Measurements from ENCODE around the gene SNX20.

The SNX20 gene

DNA sequence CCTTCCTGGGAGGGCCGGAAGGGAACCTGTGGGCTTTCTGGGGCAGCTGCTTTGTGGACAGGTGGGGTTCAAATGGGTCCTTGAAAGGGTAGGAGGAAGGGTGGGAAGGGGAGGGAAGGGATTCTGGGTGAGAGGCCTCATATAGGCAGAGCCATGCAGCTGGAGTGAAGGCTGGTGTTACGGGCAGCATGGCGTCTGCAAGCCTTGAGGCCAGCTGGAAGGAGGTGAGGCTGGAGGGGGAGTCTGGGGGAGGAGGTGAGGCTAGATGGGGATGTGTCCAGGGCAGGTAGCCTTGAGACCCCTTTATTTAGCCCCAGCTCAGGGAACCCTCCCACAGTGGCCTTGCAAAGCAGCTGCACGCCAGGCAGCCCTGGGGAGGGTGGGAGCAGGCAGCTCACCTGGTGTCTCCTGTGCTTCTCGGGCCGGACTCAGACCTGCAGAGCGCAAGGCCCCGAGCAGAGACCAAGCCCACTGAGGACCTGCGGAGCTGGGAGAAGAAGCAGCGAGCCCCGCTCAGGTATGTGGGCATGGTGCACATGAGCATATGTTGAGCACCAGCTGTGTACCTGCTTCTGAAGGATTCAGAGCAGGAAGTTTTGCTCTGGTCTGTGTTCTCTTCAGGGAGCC is 50.6 kb downstream of the SNX20 start:
- H3K4me3 ChIP-seq (ENCODE audit: low read depth, low read length) = no peak overlapping the region
- H3K9ac ChIP-seq (ENCODE audit: low read length) = no peak overlapping the region
- no peaks in the 10 kb centered on the region for H3K27me3 ChIP-seq (ENCODE audit: control insufficient read depth, insufficient read depth, low read length)
- H3K9me3 ChIP-seq (ENCODE audit: control insufficient read depth, insufficient read depth, low read depth, low read length) = no peaks in the 10 kb centered on the region
- H3K4me1 ChIP-seq (ENCODE audit: control insufficient read depth, insufficient read depth, low read length) = no peaks in the 10 kb centered on the region
- no peak overlapping the region for H3K27ac ChIP-seq (ENCODE audit: low read depth, low read length)
- peaks cover 24% of the 10 kb centered on the region; the same call in 1 of the 2 replicates for H3K36me3 ChIP-seq (ENCODE audit: control insufficient read depth, insufficient read depth, low read length)

DNA sequence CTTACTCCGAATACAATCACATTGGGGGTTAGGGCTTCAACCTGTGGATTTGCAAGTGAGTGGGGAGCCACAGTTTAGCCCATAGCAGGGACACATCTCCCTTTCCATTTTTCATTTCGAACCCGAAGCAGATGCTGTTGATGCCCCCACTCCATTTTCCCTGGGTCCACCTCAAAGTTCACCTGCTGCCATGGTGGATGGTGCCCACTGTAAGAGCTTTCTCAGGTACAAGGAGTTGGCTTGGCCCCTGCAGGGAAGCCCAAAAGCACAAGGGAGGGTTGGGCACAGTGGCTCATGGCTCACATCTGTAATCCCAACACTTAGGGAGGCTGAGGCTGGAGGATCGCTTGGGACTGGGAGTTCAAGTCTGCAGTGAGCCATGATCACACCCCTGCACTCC is 51.8 kb downstream of the SNX20 start:
- H3K9me3 ChIP-seq (ENCODE audit: control insufficient read depth, insufficient read depth, low read depth, low read length) = no peaks in the 10 kb centered on the region

DNA sequence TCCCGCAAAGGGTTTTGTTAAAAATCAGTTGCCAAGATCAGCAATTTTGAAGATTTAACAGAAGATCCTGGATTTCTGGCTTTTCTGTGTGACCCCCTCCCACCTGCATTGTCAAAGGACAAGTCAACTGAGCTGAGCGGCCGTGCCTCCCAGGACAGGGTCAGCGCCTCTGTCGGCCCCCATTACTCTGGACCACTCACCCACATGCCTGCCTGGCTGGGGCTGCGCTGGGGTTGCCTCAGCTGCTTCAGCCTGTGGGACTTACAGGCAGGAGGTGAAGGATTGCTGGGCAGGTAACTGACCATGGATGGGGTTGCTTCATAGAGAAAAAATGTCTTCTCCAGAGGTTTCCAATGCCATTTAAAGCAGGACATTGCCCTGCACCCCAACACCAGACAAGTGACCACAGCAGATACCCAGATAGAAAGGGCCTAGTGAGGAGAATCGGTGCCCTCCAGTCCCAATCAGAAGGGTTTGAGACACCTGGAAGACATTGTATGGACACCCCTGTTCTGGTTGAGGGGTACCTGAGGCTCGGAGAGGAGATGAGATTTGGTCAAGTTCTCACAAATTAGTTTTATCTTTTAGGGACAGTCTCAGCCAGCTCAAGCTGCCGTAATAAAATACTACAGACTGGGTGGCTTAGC is 52.8 kb downstream of the SNX20 start:
- Histone ChIP-seq H3K27ac (ENCODE audit: low read depth, low read length) (no peak overlapping the region), H3K36me3 (ENCODE audit: control insufficient read depth, insufficient read depth, low read length) (peaks cover 23% of the 10 kb centered on the region; the same call in 1 of the 2 replicates)

More for the DNA sequence above, 51.8 kb downstream of the SNX20 start:
- Histone ChIP-seq H3K36me3 (ENCODE audit: control insufficient read depth, insufficient read depth, low read length) (peaks cover 26% of the 10 kb centered on the region; the same call in 1 of the 2 replicates), H3K27me3 (ENCODE audit: control insufficient read depth, insufficient read depth, low read length) (no peaks in the 10 kb centered on the region), H3K9ac (ENCODE audit: low read length) (no peak overlapping the region), H3K27ac (ENCODE audit: low read depth, low read length) (no peak overlapping the region), H3K4me1 (ENCODE audit: control insufficient read depth, insufficient read depth, low read length) (no peaks in the 10 kb centered on the region), H3K4me3 (ENCODE audit: low read depth, low read length) (no peak overlapping the region)

DNA sequence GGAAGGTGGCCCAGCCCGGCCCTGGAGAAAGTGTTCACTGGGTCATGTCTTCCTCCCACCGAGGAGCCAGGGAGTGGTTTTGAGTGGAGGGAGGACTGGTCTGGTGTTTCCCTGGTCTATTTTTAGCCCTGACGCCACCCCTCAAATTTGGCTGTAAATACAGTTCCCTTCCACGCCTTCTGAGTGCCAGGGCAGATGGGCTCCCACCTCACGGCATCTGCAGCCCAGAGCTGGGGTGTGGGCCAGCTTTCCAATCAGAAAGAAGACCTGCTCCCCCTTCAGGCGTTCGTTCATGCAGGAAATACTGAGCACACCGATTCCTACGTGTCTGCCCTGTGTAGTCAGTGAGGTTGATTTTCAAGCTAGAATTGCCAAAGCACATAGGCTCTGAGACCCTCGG is 53.7 kb downstream of the SNX20 start:
- Histone ChIP-seq H3K4me1 (ENCODE audit: control insufficient read depth, insufficient read depth, low read length) (no peaks in the 10 kb centered on the region), H3K9me3 (ENCODE audit: control insufficient read depth, insufficient read depth, low read depth, low read length) (no peaks in the 10 kb centered on the region), H3K27ac (ENCODE audit: low read depth, low read length) (no peak overlapping the region), H3K27me3 (ENCODE audit: control insufficient read depth, insufficient read depth, low read length) (no peaks in the 10 kb centered on the region), H3K36me3 (ENCODE audit: control insufficient read depth, insufficient read depth, low read length) (peaks cover 23% of the 10 kb centered on the region; the same call in 1 of the 2 replicates), H3K4me3 (ENCODE audit: low read depth, low read length) (no peak overlapping the region), H3K9ac (ENCODE audit: low read length) (no peak overlapping the region)

More for the DNA sequence above, 52.8 kb downstream of the SNX20 start:
- no peak overlapping the region for H3K9ac ChIP-seq (ENCODE audit: low read length)
- H3K4me3 ChIP-seq (ENCODE audit: low read depth, low read length) = no peak overlapping the region
- H3K4me1 ChIP-seq (ENCODE audit: control insufficient read depth, insufficient read depth, low read length) = no peaks in the 10 kb centered on the region
- H3K27me3 ChIP-seq (ENCODE audit: control insufficient read depth, insufficient read depth, low read length) = no peaks in the 10 kb centered on the region
- no peaks in the 10 kb centered on the region for H3K9me3 ChIP-seq (ENCODE audit: control insufficient read depth, insufficient read depth, low read depth, low read length)

DNA sequence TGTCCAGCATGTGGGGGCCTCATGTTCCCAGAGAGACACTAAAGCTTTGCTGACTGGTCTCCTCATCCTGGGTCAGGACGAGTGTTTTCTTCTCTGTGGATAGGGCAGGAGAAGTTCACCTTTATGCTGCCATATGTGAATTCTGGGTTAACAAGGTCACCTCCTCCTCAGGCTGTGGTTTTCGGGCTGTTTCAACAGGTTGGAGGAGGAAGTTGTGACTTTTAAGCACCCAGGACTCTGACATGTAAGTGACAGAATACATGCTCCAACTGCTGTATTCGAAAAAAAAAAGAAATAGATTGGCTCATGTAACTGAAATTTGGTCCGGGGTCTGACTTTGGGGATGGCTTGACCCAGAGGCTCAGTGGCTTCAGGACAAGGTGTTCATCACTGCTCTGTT is 54.2 kb downstream of the SNX20 start:
- no peaks in the 10 kb centered on the region for H3K9me3 ChIP-seq (ENCODE audit: control insufficient read depth, insufficient read depth, low read depth, low read length)
- no peaks in the 10 kb centered on the region for H3K27me3 ChIP-seq (ENCODE audit: control insufficient read depth, insufficient read depth, low read length)
- H3K4me3 ChIP-seq (ENCODE audit: low read depth, low read length) = no peak overlapping the region
- no peak overlapping the region for H3K9ac ChIP-seq (ENCODE audit: low read length)
- peaks cover 22% of the 10 kb centered on the region; the same call in 1 of the 2 replicates for H3K36me3 ChIP-seq (ENCODE audit: control insufficient read depth, insufficient read depth, low read length)
- no peaks in the 10 kb centered on the region for H3K4me1 ChIP-seq (ENCODE audit: control insufficient read depth, insufficient read depth, low read length)
- H3K27ac ChIP-seq (ENCODE audit: low read depth, low read length) = no peak overlapping the region

DNA sequence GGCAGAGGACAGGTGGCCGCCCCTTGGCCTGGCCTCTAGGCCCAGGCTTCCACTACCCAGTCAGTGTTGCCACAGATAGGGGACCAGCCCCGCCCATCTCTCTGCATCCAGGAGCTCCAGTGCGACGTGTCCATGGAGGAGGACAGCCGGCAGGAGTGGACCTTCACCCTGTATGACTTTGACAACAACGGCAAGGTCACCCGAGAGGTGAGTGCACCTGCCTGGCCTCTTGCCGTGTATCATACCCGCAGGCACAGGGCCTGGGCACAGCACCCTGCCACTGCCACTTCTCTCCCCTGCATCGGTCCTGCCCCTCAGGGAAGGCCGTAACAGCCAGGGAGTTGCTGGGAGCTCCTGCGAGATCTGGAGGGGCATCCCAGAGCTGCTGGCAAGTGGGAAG is 55.7 kb downstream of the SNX20 start:
- Histone ChIP-seq H3K4me3 (ENCODE audit: low read depth, low read length) (no peak overlapping the region), H3K27ac (ENCODE audit: low read depth, low read length) (no peak overlapping the region), H3K4me1 (ENCODE audit: control insufficient read depth, insufficient read depth, low read length) (no peaks in the 10 kb centered on the region), H3K27me3 (ENCODE audit: control insufficient read depth, insufficient read depth, low read length) (no peaks in the 10 kb centered on the region), H3K36me3 (ENCODE audit: control insufficient read depth, insufficient read depth, low read length) (peaks cover 17% of the 10 kb centered on the region; the same call in 1 of the 2 replicates), H3K9me3 (ENCODE audit: control insufficient read depth, insufficient read depth, low read depth, low read length) (no peaks in the 10 kb centered on the region), H3K9ac (ENCODE audit: low read length) (no peak overlapping the region)

DNA sequence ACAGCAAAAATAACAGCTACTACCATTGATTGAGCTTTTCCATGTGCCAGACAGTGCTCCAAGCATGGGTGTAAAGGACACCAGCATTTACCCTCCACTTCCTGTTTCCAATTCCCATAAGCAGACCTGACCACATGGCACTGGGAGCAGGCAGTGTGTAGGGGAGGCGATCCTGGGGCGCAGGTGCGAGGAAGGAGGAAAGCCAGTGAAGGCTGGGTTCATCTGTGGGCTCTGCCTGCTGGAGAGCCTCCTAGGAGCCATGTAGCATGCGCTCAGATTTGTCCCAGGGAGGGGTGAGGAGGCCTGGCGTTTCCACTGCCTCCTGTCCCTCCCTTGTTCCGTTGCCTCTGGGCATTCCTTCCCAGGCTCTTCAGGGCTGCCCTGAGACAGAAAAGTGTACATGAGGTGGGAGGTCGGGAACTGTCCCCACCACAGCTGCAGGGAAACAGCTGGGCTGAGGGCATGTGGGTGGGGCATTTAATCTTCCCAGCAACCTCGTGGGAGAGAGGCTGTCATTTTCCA is 56.6 kb downstream of the SNX20 start:
- peaks cover 12% of the 10 kb centered on the region; the same call in 1 of the 2 replicates for H3K36me3 ChIP-seq (ENCODE audit: control insufficient read depth, insufficient read depth, low read length)
- no peaks in the 10 kb centered on the region for H3K9me3 ChIP-seq (ENCODE audit: control insufficient read depth, insufficient read depth, low read depth, low read length)
- no peak overlapping the region for H3K9ac ChIP-seq (ENCODE audit: low read length)
- no peaks in the 10 kb centered on the region for H3K27me3 ChIP-seq (ENCODE audit: control insufficient read depth, insufficient read depth, low read length)
- H3K4me3 ChIP-seq (ENCODE audit: low read depth, low read length) = no peak overlapping the region
- H3K4me1 ChIP-seq (ENCODE audit: control insufficient read depth, insufficient read depth, low read length) = no peaks in the 10 kb centered on the region
- no peak overlapping the region for H3K27ac ChIP-seq (ENCODE audit: low read depth, low read length)

DNA sequence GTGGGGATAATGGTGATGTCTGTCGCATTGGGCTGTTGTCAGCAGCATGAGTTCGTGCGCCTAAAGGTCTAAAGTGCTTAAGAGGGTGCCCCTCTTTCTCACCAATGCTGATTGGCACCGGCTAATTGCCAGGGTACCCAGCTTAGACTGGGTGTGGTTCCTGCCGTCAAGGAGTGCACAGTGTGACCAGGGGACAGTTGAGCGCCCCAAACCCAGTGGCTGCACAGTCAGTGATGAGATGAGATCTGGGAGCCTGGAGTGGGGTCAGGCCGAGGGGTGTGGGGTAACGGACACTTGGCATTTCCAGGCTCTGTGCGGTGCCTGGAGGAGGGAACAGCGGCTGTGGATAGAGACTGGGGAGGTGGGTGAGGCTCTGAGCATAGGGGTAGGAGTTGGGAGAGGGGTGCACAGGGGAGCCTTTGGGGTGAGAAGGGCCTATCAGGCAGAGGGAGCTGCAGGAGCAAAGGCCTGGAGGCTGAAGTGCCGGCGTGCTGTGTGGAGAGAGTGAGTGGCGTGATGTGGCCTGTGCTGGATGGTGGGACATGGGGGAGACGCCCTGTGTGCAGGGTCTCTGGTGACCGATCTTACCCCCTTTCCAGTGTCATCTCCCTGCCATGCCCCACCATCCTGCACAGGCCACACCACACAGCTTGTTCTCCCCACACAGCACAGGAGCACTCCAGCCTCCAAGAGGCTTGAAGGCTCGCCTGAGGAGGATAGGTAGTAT is 58.3 kb downstream of the SNX20 start:
- H3K27ac ChIP-seq (ENCODE audit: low read depth, low read length) = no peak overlapping the region
- H3K4me3 ChIP-seq (ENCODE audit: low read depth, low read length) = no peak overlapping the region
- no peaks in the 10 kb centered on the region for H3K9me3 ChIP-seq (ENCODE audit: control insufficient read depth, insufficient read depth, low read depth, low read length)
- H3K36me3 ChIP-seq (ENCODE audit: control insufficient read depth, insufficient read depth, low read length) = peaks cover 12% of the 10 kb centered on the region; the same call in 1 of the 2 replicates
- no peak overlapping the region for H3K9ac ChIP-seq (ENCODE audit: low read length)
- H3K4me1 ChIP-seq (ENCODE audit: control insufficient read depth, insufficient read depth, low read length) = no peaks in the 10 kb centered on the region
- H3K27me3 ChIP-seq (ENCODE audit: control insufficient read depth, insufficient read depth, low read length) = no peaks in the 10 kb centered on the region

DNA sequence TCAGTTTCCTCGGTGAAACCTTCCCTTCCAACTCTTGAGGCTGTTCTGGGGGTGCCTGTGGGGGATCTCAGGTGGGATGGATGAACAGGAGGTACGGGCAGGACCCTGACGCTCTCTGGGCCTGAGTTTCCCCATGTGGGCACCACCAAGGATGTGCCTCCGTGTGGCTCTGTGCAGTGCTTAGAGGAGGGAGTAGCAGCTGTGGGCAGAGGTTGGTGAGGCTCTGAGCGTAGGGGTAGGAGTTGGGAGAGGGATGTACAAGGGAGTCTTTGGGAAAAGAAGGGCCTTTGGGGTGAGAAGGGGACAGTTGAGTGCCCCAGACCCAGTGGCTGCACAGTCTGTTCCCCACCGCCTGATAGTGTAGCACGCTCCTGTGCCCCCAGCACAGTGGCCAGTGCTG is 59.1 kb downstream of the SNX20 start:
- no peak overlapping the region for H3K9ac ChIP-seq (ENCODE audit: low read length)
- H3K27ac ChIP-seq (ENCODE audit: low read depth, low read length) = no peak overlapping the region
- peaks cover 17% of the 10 kb centered on the region; the same call in 1 of the 2 replicates for H3K36me3 ChIP-seq (ENCODE audit: control insufficient read depth, insufficient read depth, low read length)
- peaks cover 7% of the 10 kb centered on the region for H3K4me1 ChIP-seq (ENCODE audit: control insufficient read depth, insufficient read depth, low read length)
- H3K9me3 ChIP-seq (ENCODE audit: control insufficient read depth, insufficient read depth, low read depth, low read length) = no peaks in the 10 kb centered on the region
- no peak overlapping the region for H3K4me3 ChIP-seq (ENCODE audit: low read depth, low read length)
- H3K27me3 ChIP-seq (ENCODE audit: control insufficient read depth, insufficient read depth, low read length) = no peaks in the 10 kb centered on the region

All from HUES6 (cell line).